ENCODE data around the gene ZSCAN4.
A peak's percentile ranks its signal among the peaks of the same experiment; 100 is the strongest.

Gene ZSCAN4

GRCh38 chr19:57668635-57669034 lies at the start of gene ZSCAN4:
Gene ZSCAN4 (plus strand): TSS chr19:57668935. CDS start chr19:57676146, 7,211 bp downstream.
- DNase-seq: no peak

GRCh38 chr19:57620673-57621348 lies 47.9 kb upstream of the ZSCAN4 start:
- no peak for DNase-seq

GRCh38 chr19:57623091-57623490 lies 45.6 kb upstream of the ZSCAN4 start:
- no peak for DNase-seq

GRCh38 chr19:57632987-57633831 lies 35.5 kb upstream of the ZSCAN4 start, which contains the start of gene ZNF211:
Gene ZNF211 (plus strand): TSS chr19:57633168. CDS start chr19:57633347, 179 bp downstream.
- DNase-seq: peak; percentile 95 to 98 (median 97)

GRCh38 chr19:57633832-57634131 lies 35.0 kb upstream of the ZSCAN4 start:
- no peak for DNase-seq

DNA sequence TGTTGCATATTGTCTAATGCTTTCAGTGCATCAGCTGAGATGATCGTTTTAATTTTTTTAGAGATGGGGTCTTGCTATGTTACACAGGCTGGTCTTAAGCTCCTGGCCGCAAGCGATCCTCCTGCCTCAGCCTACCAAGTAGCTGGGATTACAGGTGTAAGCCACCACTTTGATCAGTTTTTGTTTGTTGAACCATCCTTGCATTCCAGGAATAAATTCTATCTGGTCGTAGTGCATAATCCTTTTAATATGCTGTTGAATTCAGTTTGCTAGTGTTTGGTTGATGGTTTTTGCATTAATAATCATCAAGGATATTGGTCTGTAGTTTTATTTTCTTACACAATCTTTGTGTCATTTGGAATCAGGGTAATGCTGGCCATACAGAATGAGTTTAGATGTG lies 31.4 kb upstream of the ZSCAN4 start:
- no peak for DNase-seq

DNA sequence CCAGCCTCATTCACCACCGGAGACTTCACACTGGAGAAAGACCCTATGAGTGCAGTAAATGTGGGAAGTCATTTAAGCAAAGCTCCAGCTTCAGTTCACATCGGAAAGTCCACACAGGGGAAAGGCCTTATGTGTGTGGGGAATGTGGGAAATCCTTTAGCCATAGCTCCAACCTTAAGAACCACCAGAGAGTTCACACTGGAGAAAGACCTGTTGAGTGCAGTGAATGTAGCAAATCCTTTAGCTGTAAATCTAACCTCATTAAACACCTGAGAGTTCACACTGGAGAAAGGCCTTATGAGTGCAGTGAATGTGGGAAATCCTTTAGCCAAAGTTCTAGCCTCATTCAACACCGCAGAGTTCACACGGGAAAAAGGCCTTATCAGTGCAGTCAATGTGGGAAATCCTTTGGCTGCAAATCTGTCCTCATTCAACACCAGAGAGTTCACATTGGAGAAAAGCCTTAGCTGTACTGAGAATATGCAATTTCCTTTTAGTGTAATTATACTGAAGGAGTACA lies 27.0 kb upstream of the ZSCAN4 start:
- no peak for DNase-seq

DNA sequence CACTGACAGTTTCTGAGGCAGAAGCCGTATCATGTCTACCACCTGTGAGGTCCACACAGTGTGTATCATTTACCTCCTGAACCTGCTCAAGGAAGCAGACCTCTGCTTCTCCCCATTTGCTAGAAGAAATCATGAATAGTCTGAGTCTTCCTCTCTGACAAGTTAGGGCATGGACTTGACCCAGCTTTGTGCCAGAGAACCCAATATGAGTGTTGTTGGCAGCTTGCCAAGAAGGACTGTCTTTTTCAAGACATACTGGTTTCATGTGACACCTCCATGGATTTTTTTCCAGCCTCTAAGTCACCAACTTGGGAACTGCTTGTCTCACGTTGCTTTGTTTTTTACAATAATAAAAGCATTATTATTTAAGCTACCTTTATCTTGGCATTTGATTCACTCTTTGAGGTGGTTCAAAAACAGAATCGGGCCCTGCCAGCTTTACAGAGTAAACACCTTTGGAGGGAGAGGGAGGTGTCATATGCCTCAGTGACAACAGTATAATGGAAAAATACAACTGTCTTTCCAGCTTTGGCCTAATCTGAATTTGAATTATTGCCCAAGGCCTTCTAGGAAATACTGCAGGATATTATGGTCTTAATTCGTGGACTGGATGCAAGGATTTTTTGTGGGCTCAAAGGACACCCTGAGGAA lies 26.2 kb upstream of the ZSCAN4 start:
- no peak for DNase-seq

GRCh38 chr19:57643734-57644133 lies 25.0 kb upstream of the ZSCAN4 start:
- no peak for DNase-seq

GRCh38 chr19:57648331-57649003 lies 20.3 kb upstream of the ZSCAN4 start:
- no peak for DNase-seq

DNA sequence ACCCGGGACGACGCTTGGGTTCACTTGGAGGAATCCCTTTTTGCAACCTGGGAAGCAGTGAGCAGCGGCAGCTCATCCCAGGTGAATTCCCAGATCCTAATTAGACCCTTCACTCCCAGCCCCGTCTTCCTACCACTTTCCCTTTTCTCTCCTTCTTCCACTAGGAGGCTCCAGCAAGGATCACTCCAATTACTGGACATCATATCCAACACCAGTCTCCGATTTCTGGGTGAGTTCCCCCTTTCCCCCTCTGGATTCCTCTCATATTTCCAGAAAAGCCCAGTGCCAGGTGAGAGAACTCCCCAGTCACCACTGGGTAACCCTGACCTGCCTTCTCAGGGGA lies 17.1 kb upstream of the ZSCAN4 start:
- DNase-seq: no peak

- no peak for DNase-seq
Observed at GRCh38 chr19:57653689-57654088, 15.0 kb upstream of the ZSCAN4 start.

GRCh38 chr19:57655443-57655842 lies 13.3 kb upstream of the ZSCAN4 start:
- no peak for DNase-seq

DNA sequence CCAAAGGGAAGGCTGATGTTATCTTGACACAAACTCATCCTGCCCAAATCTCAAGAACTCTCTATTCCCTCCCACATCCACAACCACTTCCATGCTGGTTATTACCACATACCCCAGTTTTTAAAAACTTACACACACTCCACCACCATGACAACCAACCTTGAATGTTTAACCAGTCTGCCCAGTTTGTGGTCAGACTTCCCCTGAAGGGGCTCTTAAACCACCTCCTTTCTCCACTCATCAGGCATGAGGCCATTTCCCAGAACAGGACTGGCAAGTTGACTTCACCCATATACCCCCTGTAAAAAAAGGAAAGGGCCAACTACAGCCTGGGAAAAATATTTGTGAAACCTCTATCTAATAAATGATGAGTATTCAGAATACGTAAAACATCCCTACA lies 12.4 kb upstream of the ZSCAN4 start:
- DNase-seq: no peak

GRCh38 chr19:57664269-57665127 lies 4.2 kb upstream of the ZSCAN4 start:
- DNase-seq: peak in 2 of 3 donors; percentile 12 to 47

DNA sequence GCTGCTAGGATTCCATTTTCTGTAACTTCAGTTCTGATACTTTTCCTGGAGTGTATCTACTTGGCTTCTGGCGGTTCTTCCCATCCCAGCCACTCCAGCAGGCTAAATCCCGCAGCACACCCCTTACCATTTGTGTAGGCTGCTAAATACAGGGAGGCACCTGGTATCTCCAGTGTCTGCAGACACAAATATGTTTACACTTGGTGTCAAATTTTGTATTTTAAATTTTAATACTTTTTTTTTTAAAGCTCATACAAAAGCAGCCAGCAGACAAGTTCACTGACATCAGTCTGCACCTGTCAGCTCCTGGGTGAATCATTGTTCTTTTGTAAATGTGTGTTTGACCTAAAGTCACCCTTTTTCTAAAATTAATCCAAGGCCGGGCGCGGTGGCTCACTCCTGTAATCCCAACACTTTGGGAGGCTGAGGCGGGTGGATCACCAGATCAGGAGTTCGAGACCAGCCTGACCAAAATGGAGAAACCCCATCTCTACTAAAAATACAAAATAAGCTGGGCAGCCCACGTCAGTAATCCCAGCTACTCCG lies 3.4 kb upstream of the ZSCAN4 start:
- DNase-seq: no peak

DNA sequence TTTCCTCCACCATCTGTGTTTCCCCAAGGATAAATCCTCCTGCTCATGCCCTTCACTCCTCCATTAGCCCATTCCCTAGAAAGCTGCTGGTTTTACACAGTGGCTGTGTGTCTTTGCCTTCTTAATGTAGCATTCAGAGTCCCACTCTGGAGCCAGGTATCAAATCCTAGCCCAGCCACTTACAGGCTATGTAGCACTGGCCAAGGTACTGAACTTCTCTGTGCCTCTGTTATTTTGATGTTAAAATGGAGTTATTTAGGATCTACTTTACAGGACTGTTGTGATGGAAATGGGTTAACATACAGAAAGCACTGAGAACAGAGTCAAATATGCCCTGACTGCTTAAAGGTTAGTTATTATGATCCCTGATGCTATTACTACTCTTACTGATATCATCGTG lies 1.5 kb upstream of the ZSCAN4 start:
- DNase-seq: no peak

GRCh38 chr19:57671124-57671895 lies 2.6 kb downstream of the ZSCAN4 start:
- DNase-seq: no peak

DNA sequence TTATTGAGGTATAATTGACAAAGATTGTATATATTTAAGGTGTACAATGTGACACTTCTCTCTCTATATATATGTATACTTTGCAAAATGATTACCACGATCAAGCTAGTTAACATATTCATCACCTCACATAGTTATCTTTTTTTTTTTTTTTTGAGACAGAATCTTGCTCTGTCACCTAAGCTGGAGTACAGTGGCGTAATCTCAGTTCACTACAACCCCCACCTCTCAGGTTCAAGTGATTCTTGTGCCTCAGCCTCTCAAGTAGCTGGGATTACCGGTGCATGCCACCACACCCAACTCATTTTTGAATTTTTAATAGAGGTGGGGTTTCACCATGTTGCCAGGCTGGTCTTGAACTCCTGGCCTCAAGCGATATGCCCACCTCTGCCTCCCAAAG lies 3.7 kb downstream of the ZSCAN4 start:
- DNase-seq: no peak

DNA sequence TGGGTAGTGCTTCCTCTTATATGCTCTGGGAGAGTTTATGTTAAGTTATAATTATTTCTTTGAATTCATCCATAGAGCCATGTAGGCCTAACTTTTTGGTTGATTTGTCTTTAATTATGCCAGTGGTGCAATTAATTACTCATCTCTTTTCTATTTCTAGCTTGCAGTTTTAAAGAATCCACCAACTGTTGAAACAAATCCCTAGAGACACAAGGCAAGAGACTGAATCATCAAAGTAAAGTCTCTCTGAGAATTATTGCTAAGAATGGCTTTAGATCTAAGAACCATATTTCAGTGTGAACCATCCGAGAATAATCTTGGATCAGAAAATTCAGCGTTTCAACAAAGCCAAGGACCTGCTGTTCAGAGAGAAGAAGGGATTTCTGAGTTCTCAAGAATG lies 7.1 kb downstream of the ZSCAN4 start:
- DNase-seq: no peak

DNA sequence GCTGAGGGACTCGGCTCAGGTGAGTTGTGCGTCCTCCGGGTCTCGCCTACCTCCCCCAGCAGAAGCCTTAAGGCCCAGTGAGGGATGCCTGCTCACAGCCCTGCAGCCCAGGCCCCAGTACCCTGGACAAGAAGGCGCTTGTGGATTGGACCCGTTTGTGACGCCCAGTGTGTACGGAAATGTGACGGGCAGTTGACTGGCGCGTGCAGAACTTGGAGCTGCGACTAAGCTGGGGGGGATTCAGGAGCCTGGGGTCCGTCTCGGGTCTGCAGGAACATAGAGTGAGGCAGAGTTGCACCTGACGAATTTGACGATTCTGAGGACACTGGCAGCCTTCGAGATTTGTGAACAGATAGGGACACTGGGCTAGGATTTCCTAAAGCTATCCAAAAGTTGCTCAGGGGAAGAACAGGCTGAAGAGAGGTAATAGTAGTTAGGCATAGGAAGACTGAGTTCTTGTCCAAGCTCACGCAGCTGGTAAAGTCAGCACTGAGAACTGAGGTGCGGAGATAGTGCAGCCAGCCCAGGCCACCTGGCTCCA lies 13.6 kb downstream of the ZSCAN4 start:
- no peak for DNase-seq
